HG03558 (cell line): ENCODE data around the gene C3AR1.

ENCODE experiments used
- ATAC-seq: cut with Tn5 transposase; IDR thresholded peaks from one replicate; pipeline ENCODE4 v1.9.1; 2021; ENCODE audit warnings: moderate number of reproducible peaks; ENCODE audit not compliant: unreplicated experiment; ENCODE audit errors: extremely low read depth

C3AR1 gene

DNA sequence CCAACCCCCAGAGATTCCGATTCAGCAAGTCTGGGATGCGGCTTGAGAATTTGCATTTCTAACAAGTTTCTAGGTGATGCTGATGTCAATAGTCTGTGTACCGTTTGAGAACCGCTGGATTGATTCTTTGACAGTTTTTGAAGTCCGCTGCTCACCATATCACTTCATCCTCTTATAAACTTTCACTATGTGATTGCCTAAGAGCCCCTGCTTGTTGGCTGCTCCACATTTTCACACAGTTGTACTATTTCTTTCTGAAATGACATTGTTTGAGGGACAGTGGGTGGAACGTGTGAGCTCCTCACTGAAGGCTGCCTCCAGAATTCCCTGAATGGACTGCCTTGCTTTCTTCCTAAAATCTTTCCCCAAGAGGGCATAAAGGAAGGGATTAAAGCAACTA lies 7.7 kb downstream of the C3AR1 start:
- no peak for ATAC-seq

DNA sequence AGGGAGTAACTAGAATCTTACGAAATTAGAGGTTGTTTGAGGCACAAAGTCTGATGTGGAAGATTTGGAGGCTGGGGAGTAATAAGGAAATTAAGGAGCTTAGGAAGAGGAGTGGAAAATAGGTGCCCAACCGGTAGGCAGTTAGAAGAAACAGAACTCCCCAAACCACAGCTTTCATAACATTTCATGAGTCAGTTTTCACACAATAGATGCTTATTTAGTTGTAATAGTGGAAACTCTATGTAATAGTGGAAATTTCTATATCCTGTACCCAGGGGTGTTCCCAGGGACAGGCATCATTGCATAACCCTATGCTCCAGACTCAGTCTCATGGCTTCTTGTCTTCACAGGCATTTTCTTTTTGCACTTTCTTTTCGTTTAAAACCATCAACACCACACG lies 8.3 kb downstream of the C3AR1 start:
- no peak for ATAC-seq

DNA sequence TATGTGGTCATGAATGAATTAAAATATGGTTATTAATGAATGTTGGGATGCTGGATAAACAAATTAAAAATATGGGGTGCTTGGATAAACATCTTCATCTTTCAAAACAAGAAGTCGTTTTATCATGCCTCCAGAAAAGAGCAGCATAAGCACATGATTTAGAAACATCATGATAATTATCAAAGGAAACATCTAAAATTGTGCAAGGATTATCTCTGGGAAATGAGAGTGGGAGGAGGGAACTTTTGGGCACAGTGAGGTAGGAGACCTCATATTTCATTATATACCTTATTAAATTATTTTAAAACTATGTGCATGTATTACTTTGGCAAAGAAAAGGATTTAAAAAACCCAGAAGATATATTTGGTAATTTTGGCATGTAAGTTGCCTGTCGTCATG lies 8.9 kb downstream of the C3AR1 start:
- no peak for ATAC-seq

DNA sequence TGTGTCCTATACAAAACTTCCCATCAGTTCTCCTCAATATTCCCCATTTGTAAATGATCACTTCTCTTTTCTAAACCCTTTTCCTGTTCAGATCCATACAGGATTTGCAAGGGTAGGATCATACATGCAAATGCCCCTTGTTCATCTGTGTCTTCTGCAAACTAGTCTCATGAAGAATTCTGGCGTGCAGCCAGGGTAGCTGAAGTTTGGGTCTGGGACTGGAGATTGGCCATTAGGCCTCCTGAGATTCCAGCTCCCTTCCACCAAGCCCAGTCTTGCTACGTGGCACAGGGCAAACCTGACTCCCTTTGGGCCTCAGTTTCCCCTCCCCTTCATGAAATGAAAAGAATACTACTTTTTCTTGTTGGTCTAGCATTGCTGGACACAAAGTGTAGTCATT lies 11.3 kb downstream of the C3AR1 start:
- ATAC-seq: no peak

DNA sequence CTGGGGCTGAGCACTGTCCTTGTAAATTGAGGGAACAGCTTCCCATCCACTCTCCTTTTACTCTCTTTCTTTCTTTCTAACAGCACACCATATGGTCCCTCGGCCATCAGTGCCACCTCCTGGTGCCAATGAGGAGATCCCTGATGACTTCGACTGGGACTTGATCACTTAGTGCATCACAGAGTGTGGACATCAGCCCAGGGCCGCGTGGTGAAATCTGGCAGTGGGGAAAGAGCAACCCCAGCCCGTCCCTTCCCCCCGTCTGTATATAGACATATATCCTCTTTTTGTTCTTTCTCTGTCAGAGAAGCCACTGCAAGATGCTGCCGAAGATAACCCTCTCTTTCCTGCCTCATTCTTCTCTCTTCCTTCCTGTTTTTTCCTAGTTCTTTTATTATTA lies 13.5 kb downstream of the C3AR1 start:
- ATAC-seq: no peak

DNA sequence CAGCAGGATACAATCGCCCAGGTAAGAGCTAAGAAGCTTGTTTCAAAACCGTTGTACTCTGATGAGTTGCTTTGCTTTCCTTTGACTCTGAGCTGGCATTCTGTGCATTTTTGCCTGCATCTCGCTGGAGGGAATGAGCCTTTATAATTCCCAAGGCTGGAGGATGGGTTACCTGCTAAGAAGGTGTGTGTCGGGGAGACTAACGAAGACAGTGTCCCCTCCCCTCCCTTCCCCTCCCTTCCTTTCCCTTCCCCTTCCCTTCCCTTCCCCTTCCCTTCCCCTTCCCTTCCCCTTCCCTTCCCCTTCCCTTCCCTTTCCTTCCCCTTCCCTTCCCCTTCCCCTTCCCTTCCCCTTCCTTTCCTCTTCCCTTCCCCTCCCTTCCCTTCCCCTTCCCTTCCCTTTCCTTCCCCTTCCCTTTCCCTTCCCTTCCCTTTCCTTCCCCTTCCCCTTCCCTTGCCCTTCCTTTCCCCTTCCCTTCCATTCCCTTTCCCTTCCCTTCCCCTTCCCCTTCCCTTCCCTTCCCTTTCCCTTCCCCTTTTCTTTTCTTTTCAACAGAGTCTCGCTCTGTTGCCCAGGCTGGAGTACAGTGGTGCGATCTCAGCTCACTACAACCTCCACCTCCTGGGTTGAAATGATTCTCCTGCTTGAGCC lies 15.4 kb downstream of the C3AR1 start:
- ATAC-seq: no peak

DNA sequence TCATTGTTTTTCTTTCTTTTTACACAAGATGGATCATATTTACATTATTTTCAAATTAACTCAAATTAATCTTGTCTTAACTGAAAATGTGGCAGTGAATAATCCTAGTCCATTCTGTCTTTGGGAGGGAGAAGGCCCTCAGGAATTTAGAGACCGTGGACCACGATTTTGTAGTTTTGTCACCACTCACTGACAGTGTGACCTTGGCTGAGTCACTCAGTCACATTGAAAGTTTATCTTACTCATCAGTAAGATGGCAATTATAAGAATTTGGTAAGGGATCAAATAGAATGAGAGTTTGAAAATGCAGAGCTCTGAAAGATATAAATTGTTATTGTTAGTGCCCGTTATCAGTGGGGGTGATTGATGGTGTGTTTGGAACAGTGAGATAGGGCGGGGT lies 17.3 kb downstream of the C3AR1 start:
- no peak for ATAC-seq

DNA sequence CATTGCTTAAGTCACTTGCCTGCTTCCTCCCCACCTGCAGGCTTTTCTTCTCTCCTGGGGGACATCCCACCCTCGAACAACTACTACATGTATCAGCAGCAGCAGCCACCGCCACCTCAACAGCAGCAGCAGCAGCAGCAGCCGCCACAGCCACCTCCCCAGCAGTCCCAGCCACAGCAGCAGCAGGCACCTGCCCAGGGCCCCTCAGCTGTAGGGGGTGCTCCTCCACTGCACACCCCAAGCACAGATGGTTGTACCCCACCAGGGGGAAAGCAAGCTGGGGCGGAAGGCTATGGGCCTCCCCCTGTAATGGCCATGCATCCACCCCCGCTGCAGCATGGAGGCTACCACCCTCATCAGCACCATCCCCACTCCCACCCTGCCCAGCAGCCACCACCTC lies 18.3 kb downstream of the C3AR1 start:
- no peak for ATAC-seq

DNA sequence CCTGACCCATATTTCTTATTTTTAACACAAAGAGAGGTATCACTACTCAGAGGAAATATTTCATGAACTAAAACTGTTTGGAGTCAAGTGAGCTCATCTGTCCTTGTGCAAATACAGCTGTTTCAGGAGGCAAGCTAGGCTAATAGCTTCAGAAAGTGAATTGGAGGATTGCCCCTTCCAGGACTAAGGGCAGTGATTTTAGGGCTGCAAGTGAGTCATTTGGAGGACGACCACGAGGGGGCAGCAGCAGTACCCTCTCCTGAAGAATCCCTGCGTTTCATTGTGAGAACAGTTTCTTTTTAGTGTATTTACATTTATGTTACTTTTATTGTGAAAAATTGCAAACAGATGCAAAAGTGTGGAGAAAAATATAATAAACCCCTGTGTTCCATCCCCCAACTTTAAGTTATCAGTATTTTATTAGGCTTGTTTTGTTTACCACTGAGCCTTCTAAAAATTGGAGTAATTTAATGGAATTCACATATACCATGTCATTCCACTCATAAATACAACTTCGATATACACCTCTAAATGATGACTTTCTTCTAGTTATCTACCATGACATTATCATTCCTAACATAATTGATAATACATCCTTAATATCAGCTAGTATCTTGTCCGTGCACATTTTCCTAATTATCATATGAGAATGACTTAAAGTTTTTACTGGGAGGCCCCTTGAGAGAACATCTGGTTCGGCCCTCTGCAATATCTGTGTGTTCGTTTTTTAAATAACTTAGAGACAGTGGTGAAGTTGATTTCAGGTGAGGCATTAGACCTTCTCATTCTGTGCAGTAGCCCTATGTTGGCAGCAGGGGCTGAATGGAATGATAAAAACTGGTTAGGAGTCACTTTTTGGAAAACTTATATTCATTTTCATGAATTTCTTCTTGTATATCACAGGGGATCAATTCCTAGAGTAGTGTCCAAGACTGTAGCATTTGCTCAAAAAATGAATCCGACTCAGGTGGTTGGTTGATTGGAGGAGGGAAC lies 19.9 kb downstream of the C3AR1 start:
- no peak for ATAC-seq

DNA sequence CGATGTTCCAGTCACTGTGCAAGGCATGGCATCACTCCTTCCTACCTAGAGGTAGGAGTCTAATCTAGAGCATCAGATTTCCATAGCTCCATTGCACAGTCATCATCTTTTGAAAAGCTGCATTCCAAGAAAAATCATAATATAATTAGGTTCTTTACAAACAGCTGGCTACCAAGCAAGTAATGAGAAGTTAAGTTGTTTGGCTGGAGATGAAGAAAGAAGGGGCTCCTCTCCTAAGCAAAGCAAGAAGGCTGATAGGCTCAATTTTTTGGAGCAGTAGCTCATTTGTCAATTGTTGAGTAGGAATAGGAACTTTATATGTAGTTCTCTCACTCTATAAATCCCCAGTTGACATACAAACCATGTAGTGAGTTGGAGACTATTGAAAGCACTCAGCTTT lies 25.4 kb downstream of the C3AR1 start:
- ATAC-seq: no peak

DNA sequence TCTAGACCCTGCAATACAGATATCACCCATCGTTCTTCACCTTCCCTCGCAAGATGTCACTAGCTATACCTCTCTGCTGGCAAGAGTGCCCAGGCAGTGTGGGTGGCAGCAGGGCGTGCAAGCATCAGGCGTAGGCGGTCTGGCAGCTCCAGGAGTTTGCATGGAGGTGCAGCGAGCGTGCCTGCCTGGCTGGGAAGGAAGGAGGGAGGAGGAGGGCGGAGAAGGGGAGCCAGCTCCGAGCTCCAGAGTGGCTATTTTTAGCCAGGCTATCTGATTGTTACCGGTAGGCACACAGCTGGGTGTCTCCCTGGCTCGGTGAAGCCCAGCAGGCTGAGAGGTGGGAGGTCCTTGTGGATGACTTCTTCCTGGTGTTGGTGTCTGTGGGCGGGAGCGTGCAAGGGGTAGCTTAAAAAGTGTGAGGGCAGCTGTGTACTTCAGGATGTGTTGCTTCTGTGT lies 27.5 kb downstream of the C3AR1 start:
- no peak for ATAC-seq

DNA sequence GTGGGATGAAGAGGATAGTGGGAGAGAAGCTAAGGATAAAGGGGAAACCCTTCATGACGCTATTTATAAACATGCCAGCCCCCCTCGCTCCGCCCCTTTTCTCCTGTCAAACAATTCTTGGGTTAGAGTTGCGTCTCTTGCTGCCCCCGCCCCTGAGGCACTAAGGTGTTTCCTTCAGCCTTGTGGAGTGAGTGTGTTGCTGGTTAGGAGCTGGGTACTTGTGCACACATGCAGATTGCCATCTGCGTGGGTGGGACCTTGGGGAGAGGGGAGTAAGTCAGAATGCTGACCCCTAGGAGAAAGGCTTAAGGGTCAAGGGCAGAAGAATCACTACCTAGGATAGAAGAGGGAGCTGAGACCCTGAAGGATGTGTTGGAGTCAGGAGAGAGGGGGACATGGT lies 28.2 kb downstream of the C3AR1 start:
- no peak for ATAC-seq

DNA sequence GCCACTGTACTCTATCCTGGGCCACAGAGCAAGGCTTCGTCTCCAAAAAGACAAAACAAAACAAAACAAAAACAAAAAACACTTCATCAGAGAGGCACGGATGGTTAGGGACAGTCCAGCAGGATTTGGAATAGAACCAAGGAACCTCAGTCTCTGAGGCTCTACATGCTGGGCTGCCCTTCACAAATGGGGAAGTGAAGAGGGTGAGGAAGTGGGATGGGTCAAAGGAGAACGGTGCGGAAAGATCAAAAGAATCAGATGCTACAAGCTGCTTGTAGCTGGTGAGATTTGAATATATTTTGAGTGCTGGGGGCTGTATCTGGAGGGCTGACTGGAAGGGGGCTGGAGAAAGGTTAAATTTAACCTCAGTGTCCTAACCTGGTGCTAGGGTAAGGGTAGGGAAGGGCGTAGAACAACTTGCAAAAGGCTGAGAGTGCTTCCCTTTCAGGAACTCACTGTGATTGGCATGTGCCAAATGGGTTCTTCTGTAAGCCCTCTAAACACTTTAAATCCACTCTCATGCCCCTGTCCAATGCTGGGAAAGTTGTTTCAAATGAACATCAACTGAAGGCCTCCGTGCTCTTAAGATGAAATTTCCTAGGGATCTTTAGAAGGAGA lies 29.0 kb downstream of the C3AR1 start:
- ATAC-seq: no peak

DNA sequence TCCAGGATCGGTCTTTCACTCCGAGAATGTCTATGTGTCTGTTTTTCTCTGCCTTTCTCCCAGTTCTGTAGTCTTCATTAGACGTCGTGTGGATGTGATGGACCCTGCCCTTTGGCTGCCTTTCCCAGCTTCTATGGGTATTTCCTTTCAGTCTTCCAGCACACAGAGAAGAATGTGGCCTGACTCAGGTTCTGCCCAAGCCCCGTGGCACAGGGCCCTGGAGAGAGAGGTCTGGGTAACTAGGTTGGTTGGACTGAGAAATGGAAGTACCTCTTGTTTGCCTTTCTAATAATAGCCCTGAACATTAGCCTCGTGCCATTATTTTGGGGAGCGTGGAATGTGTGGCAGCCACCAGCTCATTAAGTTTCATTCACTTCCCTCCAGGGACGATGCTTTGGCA lies 29.8 kb downstream of the C3AR1 start:
- no peak for ATAC-seq

DNA sequence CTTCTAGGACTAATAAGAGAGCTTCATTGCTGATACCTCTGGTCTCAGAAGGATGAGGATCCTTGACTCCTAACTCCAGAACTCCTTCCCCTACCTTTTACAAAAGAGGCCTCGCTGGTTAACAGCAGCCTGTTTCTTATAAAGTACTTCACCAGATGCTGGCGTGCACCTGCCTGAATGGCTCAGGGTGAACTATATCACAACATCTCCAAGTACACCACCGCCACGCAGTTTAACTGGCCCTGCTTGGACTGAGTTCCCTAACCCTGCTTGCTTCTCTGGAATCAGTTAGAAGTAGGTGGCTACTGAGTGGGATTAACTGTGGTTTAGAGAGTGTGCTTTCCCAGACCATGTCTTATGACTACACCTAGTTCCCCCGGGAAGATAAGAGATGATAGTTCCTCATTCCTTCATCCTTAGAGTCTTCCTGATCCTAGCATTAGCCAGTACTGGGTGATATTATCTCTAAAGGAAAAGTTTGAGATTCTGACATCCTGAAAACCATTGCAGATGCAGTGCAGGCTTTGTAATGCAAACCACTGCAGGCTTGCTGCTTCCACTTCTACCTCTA lies 30.6 kb downstream of the C3AR1 start:
- ATAC-seq: no peak

DNA sequence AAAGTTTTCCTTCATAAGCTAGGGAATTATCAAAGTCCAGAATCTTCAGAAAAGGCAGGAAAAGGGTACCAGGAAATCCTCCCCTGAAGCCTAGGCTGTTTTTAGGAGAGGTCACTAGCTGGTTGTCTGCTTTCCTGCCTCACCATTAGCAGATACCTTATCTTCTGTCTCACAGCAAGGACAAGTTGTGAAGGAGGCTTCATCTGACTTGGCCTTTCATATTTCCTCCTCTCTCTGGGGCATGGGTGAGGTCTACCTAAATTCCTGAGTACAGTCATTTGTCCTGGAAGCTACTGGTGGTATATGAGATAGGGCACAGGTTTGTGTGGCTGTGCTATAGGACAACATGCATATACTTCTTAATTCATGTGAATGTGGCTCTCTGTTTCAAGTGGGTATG lies 31.4 kb downstream of the C3AR1 start:
- ATAC-seq: no peak

DNA sequence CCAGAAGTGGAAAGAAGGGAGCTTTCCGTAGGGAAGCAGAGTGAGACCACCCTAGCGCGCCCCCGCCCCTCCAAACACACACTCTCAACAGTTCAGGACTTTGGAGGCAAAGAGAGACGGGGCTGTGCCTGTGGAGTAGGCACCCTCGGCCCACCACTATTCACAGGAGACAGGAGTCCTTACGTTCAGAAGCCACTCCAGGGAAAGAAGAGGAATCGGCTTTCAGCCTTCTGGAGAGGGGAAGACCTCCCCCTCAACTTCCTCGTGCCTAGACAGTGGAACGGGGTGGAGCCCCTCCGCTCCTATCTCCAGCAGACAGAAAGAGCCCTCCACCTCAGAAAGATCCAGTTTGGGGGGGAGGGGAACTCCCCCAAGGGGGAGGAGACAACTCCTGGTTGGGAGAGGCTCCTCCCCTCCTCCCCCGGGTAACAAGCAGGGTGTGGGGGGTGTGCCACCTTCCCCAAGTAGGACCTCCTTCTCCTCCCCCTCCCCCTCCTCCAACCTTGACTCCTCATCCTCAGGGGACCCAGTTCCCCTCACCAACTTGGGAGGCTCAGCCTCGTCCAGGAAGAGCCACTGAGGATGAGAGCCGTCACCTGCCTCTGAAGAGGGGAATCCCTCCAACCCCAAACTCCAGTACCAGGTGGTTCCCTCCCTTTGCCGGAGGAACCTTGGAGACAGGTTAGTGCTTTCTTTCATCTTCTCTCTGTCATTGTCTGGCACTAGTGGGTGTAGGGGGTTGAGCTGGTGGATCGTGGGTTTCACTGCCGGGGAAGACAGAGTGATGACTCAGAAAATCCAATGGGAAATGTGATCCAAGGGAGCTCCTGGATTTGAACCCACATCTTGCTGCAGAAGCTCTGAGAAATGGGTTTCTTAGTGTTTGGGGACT lies 32.8 kb downstream of the C3AR1 start:
- ATAC-seq: no peak

DNA sequence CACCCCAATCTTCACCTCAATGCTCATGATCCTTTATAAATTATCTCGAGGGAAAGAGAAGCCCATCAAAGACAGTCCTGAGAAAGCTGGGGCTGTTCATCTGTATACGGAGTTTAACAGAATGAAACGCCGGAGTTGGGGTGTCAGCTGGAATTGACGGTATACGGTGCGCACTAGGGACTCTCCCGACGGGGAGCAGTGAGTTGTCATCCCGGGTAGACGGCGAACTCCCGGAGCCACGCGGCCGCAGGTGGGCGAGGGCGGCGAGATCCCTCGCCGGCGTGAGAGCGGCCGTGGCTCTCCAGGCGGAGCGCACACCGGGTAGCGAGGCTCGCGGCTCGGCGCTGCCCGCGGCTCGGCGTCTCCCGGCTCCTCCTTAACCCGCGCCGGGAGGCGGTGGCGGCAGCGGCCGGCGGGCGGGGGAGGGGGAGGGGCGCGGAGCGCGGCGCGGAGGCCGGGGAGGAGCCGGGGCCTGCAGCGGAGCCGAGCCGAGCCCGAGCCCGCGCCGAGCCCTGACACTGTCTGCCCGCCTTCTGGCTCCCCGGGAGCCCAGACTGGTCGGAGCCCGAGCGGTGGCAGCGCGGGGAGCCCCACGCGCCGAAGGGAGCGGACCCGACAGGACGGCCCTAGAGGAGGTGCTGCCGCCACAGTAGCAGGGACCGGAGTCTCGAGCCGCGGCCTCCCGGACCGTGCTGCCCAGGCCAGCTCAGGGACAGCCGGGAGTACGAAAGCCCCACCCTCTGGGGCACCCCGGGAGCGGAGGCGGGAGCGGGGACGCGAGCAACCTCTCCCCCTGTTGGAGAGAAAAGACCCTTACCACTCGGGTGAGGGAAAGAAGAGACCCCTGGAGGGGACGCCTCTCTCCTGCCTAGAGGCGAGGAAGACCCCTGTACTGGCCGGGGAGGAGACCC lies 33.7 kb downstream of the C3AR1 start, which contains the start of gene FOXJ2:
Gene FOXJ2, plus strand, starts transcription at position 475 of the 911 bp plus-strand sequence. CDS start 7,117 bp downstream, outside the sequence.
- peak; percentile 38 for ATAC-seq

DNA sequence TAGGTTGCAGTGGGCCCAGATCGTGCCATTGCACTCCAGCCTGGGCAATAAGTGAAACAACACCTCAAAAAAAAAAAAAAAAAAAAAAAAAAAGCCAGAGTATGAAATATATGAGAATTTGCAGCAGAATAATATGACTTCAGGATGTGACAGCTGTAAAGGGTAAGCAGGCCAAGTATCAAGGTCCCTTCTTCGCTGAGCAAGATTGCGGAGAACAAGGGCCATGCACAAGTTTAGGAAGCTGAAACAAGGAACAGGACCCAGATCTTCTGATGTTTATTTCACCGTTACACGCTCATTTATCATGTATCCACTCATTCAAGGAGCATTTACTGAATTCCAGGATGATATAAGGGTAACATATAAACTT lies 34.3 kb downstream of the C3AR1 start:
- ATAC-seq: no peak
